AG08395 (cell line): ENCODE measurements around the gene ATXN10.
"Not testable (repeated sequence)": the region's sequence is repeated elsewhere in the genome, so short reads cannot be mapped to it uniquely, and the experiment has no call there.

Experiments used
- DNase-seq: peaks from one replicate; pipeline ENCODE4 v3.0.0; 2012; ENCODE audit warnings: mixed read lengths, low spot score

The ATXN10 gene

GRCh38 chr22:45642986-45643385 lies 28.6 kb upstream of the ATXN10 start:
- DNase-seq: no peak

- no peak for DNase-seq
Measured at GRCh38 chr22:45644714-45645113, 26.9 kb upstream of the ATXN10 start.

- no peak for DNase-seq
Measured at GRCh38 chr22:45645150-45645525, 26.5 kb upstream of the ATXN10 start.

- peak; percentile 79 for DNase-seq
Measured at GRCh38 chr22:45645526-45646414, 25.9 kb upstream of the ATXN10 start.

GRCh38 chr22:45647532-45648225 lies 24.0 kb upstream of the ATXN10 start:
- DNase-seq: no peak

- DNase-seq: no peak
Measured at GRCh38 chr22:45648301-45649117, 23.1 kb upstream of the ATXN10 start.

GRCh38 chr22:45649809-45650208 lies 21.8 kb upstream of the ATXN10 start:
- no peak for DNase-seq

- no peak for DNase-seq
Measured at GRCh38 chr22:45650721-45651120, 20.9 kb upstream of the ATXN10 start.

- no peak for DNase-seq
Measured at GRCh38 chr22:45651931-45652528, 19.6 kb upstream of the ATXN10 start.

GRCh38 chr22:45656577-45656976 lies 15.1 kb upstream of the ATXN10 start:
- DNase-seq: no peak

- no peak for DNase-seq
Measured at GRCh38 chr22:45657701-45658100, 13.9 kb upstream of the ATXN10 start.

GRCh38 chr22:45664136-45664646 lies 7.4 kb upstream of the ATXN10 start:
- DNase-seq: no peak

GRCh38 chr22:45667486-45667885 lies 4.1 kb upstream of the ATXN10 start:
- DNase-seq: no peak

GRCh38 chr22:45670363-45670762 lies 1.3 kb upstream of the ATXN10 start:
- DNase-seq: not testable (repeated sequence)

GRCh38 chr22:45670981-45671782 lies 452 bp upstream of the ATXN10 start:
- no peak for DNase-seq

GRCh38 chr22:45672564-45673481 lies 1.2 kb downstream of the ATXN10 start:
- DNase-seq: no peak

- DNase-seq: no peak
Measured at GRCh38 chr22:45673482-45674175, 2.0 kb downstream of the ATXN10 start.

GRCh38 chr22:45676024-45676423 lies 4.4 kb downstream of the ATXN10 start:
- DNase-seq: no peak

GRCh38 chr22:45677063-45677462 lies 5.4 kb downstream of the ATXN10 start:
- no peak for DNase-seq
